K562 (cell line): ENCODE measurements around the gene RUNX1. TPM values are rescaled to one million over a fixed set of nuclear protein-coding genes. Genes with fewer than 3 reads are reported as not detected.

ENCODE experiments used
- DDX20 ChIP-seq: fragments of 450-650 bp; IDR thresholded peaks from 2 replicates; pipeline ENCODE4 v1.6.1; 2016; ENCODE audit warnings: missing genetic modification characterization, low read depth, mild to moderate bottlenecking, missing compliant biosample characterization, moderate library complexity
- DNMT1 ChIP-seq: fragments of 450-650 bp; IDR thresholded peaks from 2 replicates; pipeline ENCODE4 v1.6.1; 2016; ENCODE audit warnings: antibody characterized with exemption, mild to moderate bottlenecking
- EZH2 ChIP-seq: IDR thresholded peaks from 2 replicates; pipeline ENCODE4 v1.6.1; 2012; ENCODE audit warnings: low read depth, mild to moderate bottlenecking, inconsistent platforms, low read length, borderline replicate concordance
- GATAD2A ChIP-seq: fragments of 450-650 bp; IDR thresholded peaks from 2 replicates; pipeline ENCODE4 v1.6.1; 2017
- HDAC3 ChIP-seq: fragments of 450-650 bp; IDR thresholded peaks from 2 replicates; pipeline ENCODE4 v1.6.1; 2018; ENCODE audit warnings: borderline replicate concordance, mild to moderate bottlenecking, moderate library complexity; ENCODE audit not compliant: partially characterized antibody
- HNRNPUL1 ChIP-seq: fragments of 200-400 bp; formaldehyde crosslinking; IDR thresholded peaks from 2 replicates; pipeline ENCODE4 v1.6.1; 2017; ENCODE audit warnings: low read length
- LCOR ChIP-seq: sonication (generic); formaldehyde crosslinking; IDR thresholded peaks from 2 replicates; pipeline ENCODE4 v1.8.0; 2022; ENCODE audit warnings: mild to moderate bottlenecking, missing genetic modification reagents
- NELFE ChIP-seq: IDR thresholded peaks from 2 replicates; pipeline ENCODE4 v1.6.1; 2011; ENCODE audit warnings: mild to moderate bottlenecking; ENCODE audit not compliant: insufficient read depth, insufficient read length
- SRSF9 ChIP-seq: fragments of 200-400 bp; formaldehyde crosslinking; IDR thresholded peaks from 2 replicates; pipeline ENCODE4 v1.6.1; 2017; ENCODE audit warnings: low read depth, low read length, borderline replicate concordance
- TAF1 ChIP-seq: IDR thresholded peaks from 2 replicates; pipeline ENCODE4 v1.6.1; 2011; ENCODE audit warnings: mild to moderate bottlenecking, low read length, moderate library complexity; ENCODE audit not compliant: insufficient read depth, control insufficient read depth, severe bottlenecking; ENCODE audit errors: extremely low read depth
- ZBTB8A ChIP-seq: fragments of 450-650 bp; IDR thresholded peaks from 2 replicates; pipeline ENCODE4 v1.6.1; 2018; ENCODE audit warnings: mild to moderate bottlenecking, moderate library complexity; ENCODE audit not compliant: partially characterized antibody
- ZNF12 ChIP-seq: sonication (generic); formaldehyde crosslinking; IDR thresholded peaks from 2 replicates; pipeline ENCODE4 v1.4.0; 2020; ENCODE audit warnings: mild to moderate bottlenecking, missing genetic modification reagents
- ZNF696 ChIP-seq: fragments of 250-450 bp; sonication (Bioruptor Pico); conservative IDR thresholded peaks from 2 replicates; pipeline ENCODE4 v1.4.0; 2020; ENCODE audit warnings: mild to moderate bottlenecking, moderate library complexity
- polyA plus RNA-seq, 8 experiments: library from polyadenylated mRNA; depleted of rRNA in 4 of 8; stranded (reverse) in 5 of 8; unstranded in 3 of 8; fragments of >200 nt; fragmentation: Nextera tagmentation in 2 of 8; fragmentation: Illumina TruSeq in 1 of 8; extraction: Ambion mirVana in 2 of 8; extraction: Trizol in 1 of 8; gene quantifications; 2 replicates each; pipeline versions ENCODE4 v1.2.1 to v1.2.3, GENCODE V29; 2011 to 2014; ENCODE audit warnings: inconsistent platforms in 1 of 8, missing spikeins in 1 of 8
- total RNA-seq, 7 experiments: library from RNA; depleted of rRNA in 6 of 7; stranded (reverse); fragments of >200 nt in 6 of 7; fragmentation: Illumina TruSeq in 2 of 7; extraction: Trizol in 2 of 7; gene quantifications; 2 replicates each; pipeline versions ENCODE4 v1.2.1 to v1.2.3, GENCODE V29; 2011 to 2021; ENCODE audit warnings: low replicate concordance in 1 of 7
- TF ChIP-seq, protein P1 (sequence below): fragments of 200-600 bp; sonication (generic); IDR thresholded peaks from one replicate; pipeline ENCODE4 v1.6.1; 2012; ENCODE audit warnings: mild to moderate bottlenecking, low read depth, low read length, inconsistent platforms
- TF ChIP-seq, protein P2 (sequence below): IDR thresholded peaks from 2 replicates; pipeline ENCODE4 v1.6.1; 2012; ENCODE audit warnings: low read depth, low read length, improper control_type of control experiment, borderline replicate concordance

The RUNX1 gene
- total and polyA plus RNA-seq, 9 of the 15 experiments (the other 6 are each of a cell fraction or from before 2014, with no cell fraction given): 2.2 to 68.6 (median 17.8) TPM

DNA sequence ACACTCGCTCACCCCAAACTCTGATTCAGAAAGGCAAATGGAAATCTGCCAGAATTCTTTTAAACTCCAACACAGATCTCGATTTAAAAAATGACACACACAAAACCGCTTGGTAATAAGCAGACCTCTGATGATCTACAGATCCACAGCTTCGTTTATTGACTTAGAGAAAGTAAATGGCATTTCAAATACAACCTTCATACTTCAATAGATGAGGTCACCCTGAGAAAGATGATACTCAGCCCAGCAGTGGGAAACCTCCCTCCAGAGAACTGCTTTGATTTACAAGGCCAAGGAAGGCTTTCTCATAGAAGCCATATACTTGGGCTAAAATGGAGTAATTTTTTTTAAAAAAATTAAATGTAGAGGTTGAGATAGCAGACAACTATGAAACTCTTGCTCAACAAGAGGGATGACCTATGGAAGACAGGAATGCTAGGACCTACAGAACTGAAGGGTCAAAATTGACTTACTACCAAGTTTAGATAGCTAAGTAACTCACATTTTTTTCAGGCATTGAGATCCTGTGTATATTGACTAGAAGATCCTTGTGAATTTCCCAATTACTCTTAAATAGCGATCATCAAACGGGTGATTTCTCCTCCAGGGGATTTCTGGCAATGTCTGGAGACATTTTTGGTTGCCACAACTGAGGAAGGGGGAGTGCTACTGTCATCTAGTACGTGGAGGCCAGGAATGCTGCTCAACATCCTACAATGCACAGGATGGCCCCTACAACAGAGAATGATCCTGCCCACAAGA lies 236.4 kb downstream of the RUNX1 start (continued):
- TF ChIP-seq, protein P1, sequence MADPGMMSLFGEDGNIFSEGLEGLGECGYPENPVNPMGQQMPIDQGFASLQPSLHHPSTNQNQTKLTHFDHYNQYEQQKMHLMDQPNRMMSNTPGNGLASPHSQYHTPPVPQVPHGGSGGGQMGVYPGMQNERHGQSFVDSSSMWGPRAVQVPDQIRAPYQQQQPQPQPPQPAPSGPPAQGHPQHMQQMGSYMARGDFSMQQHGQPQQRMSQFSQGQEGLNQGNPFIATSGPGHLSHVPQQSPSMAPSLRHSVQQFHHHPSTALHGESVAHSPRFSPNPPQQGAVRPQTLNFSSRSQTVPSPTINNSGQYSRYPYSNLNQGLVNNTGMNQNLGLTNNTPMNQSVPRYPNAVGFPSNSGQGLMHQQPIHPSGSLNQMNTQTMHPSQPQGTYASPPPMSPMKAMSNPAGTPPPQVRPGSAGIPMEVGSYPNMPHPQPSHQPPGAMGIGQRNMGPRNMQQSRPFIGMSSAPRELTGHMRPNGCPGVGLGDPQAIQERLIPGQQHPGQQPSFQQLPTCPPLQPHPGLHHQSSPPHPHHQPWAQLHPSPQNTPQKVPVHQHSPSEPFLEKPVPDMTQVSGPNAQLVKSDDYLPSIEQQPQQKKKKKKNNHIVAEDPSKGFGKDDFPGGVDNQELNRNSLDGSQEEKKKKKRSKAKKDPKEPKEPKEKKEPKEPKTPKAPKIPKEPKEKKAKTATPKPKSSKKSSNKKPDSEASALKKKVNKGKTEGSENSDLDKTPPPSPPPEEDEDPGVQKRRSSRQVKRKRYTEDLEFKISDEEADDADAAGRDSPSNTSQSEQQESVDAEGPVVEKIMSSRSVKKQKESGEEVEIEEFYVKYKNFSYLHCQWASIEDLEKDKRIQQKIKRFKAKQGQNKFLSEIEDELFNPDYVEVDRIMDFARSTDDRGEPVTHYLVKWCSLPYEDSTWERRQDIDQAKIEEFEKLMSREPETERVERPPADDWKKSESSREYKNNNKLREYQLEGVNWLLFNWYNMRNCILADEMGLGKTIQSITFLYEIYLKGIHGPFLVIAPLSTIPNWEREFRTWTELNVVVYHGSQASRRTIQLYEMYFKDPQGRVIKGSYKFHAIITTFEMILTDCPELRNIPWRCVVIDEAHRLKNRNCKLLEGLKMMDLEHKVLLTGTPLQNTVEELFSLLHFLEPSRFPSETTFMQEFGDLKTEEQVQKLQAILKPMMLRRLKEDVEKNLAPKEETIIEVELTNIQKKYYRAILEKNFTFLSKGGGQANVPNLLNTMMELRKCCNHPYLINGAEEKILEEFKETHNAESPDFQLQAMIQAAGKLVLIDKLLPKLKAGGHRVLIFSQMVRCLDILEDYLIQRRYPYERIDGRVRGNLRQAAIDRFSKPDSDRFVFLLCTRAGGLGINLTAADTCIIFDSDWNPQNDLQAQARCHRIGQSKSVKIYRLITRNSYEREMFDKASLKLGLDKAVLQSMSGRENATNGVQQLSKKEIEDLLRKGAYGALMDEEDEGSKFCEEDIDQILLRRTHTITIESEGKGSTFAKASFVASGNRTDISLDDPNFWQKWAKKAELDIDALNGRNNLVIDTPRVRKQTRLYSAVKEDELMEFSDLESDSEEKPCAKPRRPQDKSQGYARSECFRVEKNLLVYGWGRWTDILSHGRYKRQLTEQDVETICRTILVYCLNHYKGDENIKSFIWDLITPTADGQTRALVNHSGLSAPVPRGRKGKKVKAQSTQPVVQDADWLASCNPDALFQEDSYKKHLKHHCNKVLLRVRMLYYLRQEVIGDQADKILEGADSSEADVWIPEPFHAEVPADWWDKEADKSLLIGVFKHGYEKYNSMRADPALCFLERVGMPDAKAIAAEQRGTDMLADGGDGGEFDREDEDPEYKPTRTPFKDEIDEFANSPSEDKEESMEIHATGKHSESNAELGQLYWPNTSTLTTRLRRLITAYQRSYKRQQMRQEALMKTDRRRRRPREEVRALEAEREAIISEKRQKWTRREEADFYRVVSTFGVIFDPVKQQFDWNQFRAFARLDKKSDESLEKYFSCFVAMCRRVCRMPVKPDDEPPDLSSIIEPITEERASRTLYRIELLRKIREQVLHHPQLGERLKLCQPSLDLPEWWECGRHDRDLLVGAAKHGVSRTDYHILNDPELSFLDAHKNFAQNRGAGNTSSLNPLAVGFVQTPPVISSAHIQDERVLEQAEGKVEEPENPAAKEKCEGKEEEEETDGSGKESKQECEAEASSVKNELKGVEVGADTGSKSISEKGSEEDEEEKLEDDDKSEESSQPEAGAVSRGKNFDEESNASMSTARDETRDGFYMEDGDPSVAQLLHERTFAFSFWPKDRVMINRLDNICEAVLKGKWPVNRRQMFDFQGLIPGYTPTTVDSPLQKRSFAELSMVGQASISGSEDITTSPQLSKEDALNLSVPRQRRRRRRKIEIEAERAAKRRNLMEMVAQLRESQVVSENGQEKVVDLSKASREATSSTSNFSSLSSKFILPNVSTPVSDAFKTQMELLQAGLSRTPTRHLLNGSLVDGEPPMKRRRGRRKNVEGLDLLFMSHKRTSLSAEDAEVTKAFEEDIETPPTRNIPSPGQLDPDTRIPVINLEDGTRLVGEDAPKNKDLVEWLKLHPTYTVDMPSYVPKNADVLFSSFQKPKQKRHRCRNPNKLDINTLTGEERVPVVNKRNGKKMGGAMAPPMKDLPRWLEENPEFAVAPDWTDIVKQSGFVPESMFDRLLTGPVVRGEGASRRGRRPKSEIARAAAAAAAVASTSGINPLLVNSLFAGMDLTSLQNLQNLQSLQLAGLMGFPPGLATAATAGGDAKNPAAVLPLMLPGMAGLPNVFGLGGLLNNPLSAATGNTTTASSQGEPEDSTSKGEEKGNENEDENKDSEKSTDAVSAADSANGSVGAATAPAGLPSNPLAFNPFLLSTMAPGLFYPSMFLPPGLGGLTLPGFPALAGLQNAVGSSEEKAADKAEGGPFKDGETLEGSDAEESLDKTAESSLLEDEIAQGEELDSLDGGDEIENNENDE: no peak
- no peak for TF ChIP-seq LCOR (CRISPR knock-in tag)
- no peak for TF ChIP-seq DNMT1
- no peak for TF ChIP-seq NELFE
- no peak for TF ChIP-seq ZNF696 (CRISPR knock-in tag)
- no peak for TF ChIP-seq ZNF12 (CRISPR knock-in tag)
- no peak for TF ChIP-seq HNRNPUL1
- TF ChIP-seq HDAC3: no peak
- TF ChIP-seq, protein P2, sequence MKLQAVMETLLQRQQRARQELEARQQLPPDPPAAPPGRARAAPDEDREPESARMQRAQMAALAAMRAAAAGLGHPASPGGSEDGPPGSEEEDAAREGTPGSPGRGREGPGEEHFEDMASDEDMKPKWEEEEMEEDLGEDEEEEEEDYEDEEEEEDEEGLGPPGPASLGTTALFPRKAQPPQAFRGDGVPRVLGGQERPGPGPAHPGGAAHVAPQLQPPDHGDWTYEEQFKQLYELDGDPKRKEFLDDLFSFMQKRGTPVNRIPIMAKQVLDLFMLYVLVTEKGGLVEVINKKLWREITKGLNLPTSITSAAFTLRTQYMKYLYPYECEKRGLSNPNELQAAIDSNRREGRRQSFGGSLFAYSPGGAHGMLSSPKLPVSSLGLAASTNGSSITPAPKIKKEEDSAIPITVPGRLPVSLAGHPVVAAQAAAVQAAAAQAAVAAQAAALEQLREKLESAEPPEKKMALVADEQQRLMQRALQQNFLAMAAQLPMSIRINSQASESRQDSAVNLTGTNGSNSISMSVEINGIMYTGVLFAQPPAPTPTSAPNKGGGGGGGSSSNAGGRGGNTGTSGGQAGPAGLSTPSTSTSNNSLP: no peak
- no peak for TF ChIP-seq ZBTB8A
- no peak for TF ChIP-seq SRSF9
- TF ChIP-seq DDX20 (tag): no peak
- no peak for TF ChIP-seq EZH2
- no peak for TF ChIP-seq TAF1
- no peak for TF ChIP-seq GATAD2A
